8988T (cell line): Measurements from ENCODE around the gene RAB15.

Experiments
- DNase-seq: peaks from one replicate; pipeline ENCODE4 v3.0.0; 2011

RAB15 gene

GRCh38 chr14:64987438-64987767, 15.3 kb upstream of the RAB15 start:
- DNase-seq, result no peak

GRCh38 chr14:64986648-64987437, 14.7 kb upstream of the RAB15 start, which contains the start of gene FNTB:
TSS of gene FNTB (plus strand) at chr14:64986895. CDS start at chr14:64986954, 59 bp downstream.
- DNase-seq, result peak; percentile 83

- no peak for DNase-seq
These were observed 11.5 kb upstream of the RAB15 start for GRCh38 chr14:64983439-64984310.

GRCh38 chr14:64979336-64980074, 7.4 kb upstream of the RAB15 start:
- DNase-seq, result no peak

GRCh38 chr14:64974563-64974962, 2.4 kb upstream of the RAB15 start:
- DNase-seq, result no peak

- no peak for DNase-seq
These were observed 1.7 kb upstream of the RAB15 start for GRCh38 chr14:64973826-64974225.

- DNase-seq, result no peak
These were observed 898 bp upstream of the RAB15 start for GRCh38 chr14:64973026-64973442.

GRCh38 chr14:64971491-64971942, 619 bp downstream of the RAB15 start:
- peak; percentile 33 for DNase-seq

- peak; percentile 70 for DNase-seq
These were observed 1.2 kb downstream of the RAB15 start for GRCh38 chr14:64970776-64971477.

GRCh38 chr14:64970041-64970440, 2.1 kb downstream of the RAB15 start:
- no peak for DNase-seq

- DNase-seq, result no peak
These were observed 3.5 kb downstream of the RAB15 start for GRCh38 chr14:64968651-64969050.

- DNase-seq, result no peak
These were observed 4.0 kb downstream of the RAB15 start for GRCh38 chr14:64968167-64968566.

- no peak for DNase-seq
These were observed 5.2 kb downstream of the RAB15 start for GRCh38 chr14:64966976-64967375.

GRCh38 chr14:64965356-64966000, 6.7 kb downstream of the RAB15 start:
- no peak for DNase-seq

- no peak for DNase-seq
These were observed 8.5 kb downstream of the RAB15 start for GRCh38 chr14:64963611-64964010.

GRCh38 chr14:64960762-64961276, 11.3 kb downstream of the RAB15 start:
- no peak for DNase-seq

- DNase-seq, result no peak
These were observed 13.4 kb downstream of the RAB15 start for GRCh38 chr14:64958743-64959142.

GRCh38 chr14:64958201-64958600, 13.9 kb downstream of the RAB15 start:
- no peak for DNase-seq

GRCh38 chr14:64956697-64957406, 15.3 kb downstream of the RAB15 start:
- no peak for DNase-seq

- no peak for DNase-seq
These were observed 16.8 kb downstream of the RAB15 start for GRCh38 chr14:64955297-64955696.
